Endothelial cell of umbilical vein (primary cell): ENCODE results near the gene SLC35B4. TPM values are rescaled to one million over a fixed set of nuclear protein-coding genes. Genes with fewer than 3 reads are reported as not detected.

Source experiments
- BruUV-seq: library from RNA; stranded (reverse); fragments of 400-500 nt; replicated peaks from 2 replicates; lab custom pipeline; 2021; lab: Mats Ljungman, UMichigan
- CTCF ChIA-PET: fragments of 300-600, 350-600 bp; sonication (Branson Sonifier 250); formaldehyde crosslinking; loops from one replicate; lab custom pipeline; 2021; ENCODE audit warnings: antibody characterized with exemption, inconsistent platforms; lab: Charles Lee
- POLR2A ChIA-PET: fragments of 300-600, 350-600 bp; sonication (Branson Sonifier 250); formaldehyde crosslinking; loops from one replicate; lab custom pipeline; 2021; ENCODE audit warnings: antibody characterized with exemption, inconsistent platforms; lab: Charles Lee
- DNase-seq: peaks from one replicate; pipeline ENCODE4 v3.0.0-alpha.2; 2011; ENCODE audit warnings: low read depth, low spot score
- FAIRE-seq: peaks from 2 replicates; lab custom pipeline; 2011; peaks lifted over from hg19 to GRCh38; lab: Jason Lieb, UNC
- H2AFZ ChIP-seq: 2 replicates; pipeline ENCODE4 v1.6.0; 2012; ENCODE audit warnings: low read depth, low read length, control low read depth, inconsistent platforms
- H3K27ac ChIP-seq: 2 replicates; pipeline ENCODE4 v1.5.1; 2011; ENCODE audit warnings: low read depth, mild to moderate bottlenecking, control low read depth, low read length, moderate library complexity; ENCODE audit not compliant: insufficient read depth
- H3K27me3 ChIP-seq, 2 experiments: 2 replicates each; pipeline versions ENCODE4 v1.6.0 to v1.6.1; 2011; ENCODE audit warnings: low read length in 2 of 2, mixed read lengths in 1 of 2; ENCODE audit not compliant: control insufficient read depth in 2 of 2, insufficient read depth in 2 of 2
- H3K36me3 ChIP-seq, 2 experiments: 2 replicates in 1 of 2; 3 replicates in 1 of 2; pipeline ENCODE4 v1.5.1; 2011; ENCODE audit warnings: low read length in 2 of 2, mild to moderate bottlenecking in 1 of 2, moderate library complexity in 1 of 2; ENCODE audit not compliant: control insufficient read depth in 2 of 2, insufficient read depth in 2 of 2; ENCODE audit errors: extremely low read depth in 1 of 2
- H3K4me1 ChIP-seq: 3 replicates; pipeline ENCODE4 v1.5.1; 2011; ENCODE audit warnings: mild to moderate bottlenecking, low read length; ENCODE audit not compliant: control insufficient read depth, insufficient read depth; ENCODE audit errors: extremely low read depth
- H3K4me2 ChIP-seq: 2 replicates; pipeline ENCODE4 v1.6.1; 2011; ENCODE audit warnings: low read length, control low read depth, mixed read lengths; ENCODE audit not compliant: insufficient read depth
- H3K4me3 ChIP-seq, 3 experiments: fragments of 200-600 bp in 1 of 3; sonication (generic), shearing (Covaris generic) in 1 of 3; replicated peaks in 1 of 3; 2 replicates each; pipeline ENCODE4 v1.5.1; 2011 to 2016; ENCODE audit warnings: control low read depth in 3 of 3, low read length in 3 of 3, mild to moderate bottlenecking in 2 of 3, inconsistent platforms in 1 of 3, low read depth in 1 of 3, moderate library complexity in 1 of 3; ENCODE audit not compliant: insufficient read depth in 1 of 3
- H3K79me2 ChIP-seq: 2 replicates; pipeline ENCODE4 v1.6.0; 2012; ENCODE audit warnings: low read length, inconsistent platforms; ENCODE audit not compliant: control insufficient read depth, insufficient read depth
- H3K9ac ChIP-seq: replicated peaks from 2 replicates; pipeline ENCODE3; 2011; ENCODE audit warnings: low read length, control low read depth; ENCODE audit not compliant: insufficient read depth; ENCODE audit errors: extremely low read depth
- H3K9me1 ChIP-seq: replicated peaks from 3 replicates; pipeline ENCODE4 v1.6.0; 2011; ENCODE audit warnings: mild to moderate bottlenecking, low read length; ENCODE audit not compliant: control insufficient read depth, insufficient read depth; ENCODE audit errors: extremely low read depth
- H3K9me3 ChIP-seq: replicated peaks from 2 replicates; pipeline ENCODE4 v1.5.1; 2012; ENCODE audit warnings: low read length, inconsistent platforms; ENCODE audit not compliant: control insufficient read depth, insufficient read depth
- H4K20me1 ChIP-seq: replicated peaks from 2 replicates; pipeline ENCODE3; 2011; ENCODE audit warnings: mild to moderate bottlenecking, low read length; ENCODE audit not compliant: control insufficient read depth, insufficient read depth; ENCODE audit errors: extremely low read depth
- EZH2 ChIP-seq: IDR thresholded peaks from 2 replicates; pipeline ENCODE4 v1.6.1; 2012; ENCODE audit warnings: borderline replicate concordance, low read depth, mild to moderate bottlenecking, moderate library complexity, low read length, inconsistent platforms; ENCODE audit not compliant: severe bottlenecking
- FOS ChIP-seq: IDR thresholded peaks from 2 replicates; pipeline ENCODE4 v1.6.1; 2011; ENCODE audit warnings: mild to moderate bottlenecking, low read length, moderate library complexity, borderline replicate concordance; ENCODE audit not compliant: insufficient read depth
- GATA2 ChIP-seq: IDR thresholded peaks from 2 replicates; pipeline ENCODE4 v1.7.0; 2011; ENCODE audit warnings: low read depth, mild to moderate bottlenecking, moderate library complexity, mixed read lengths, low read length; ENCODE audit not compliant: insufficient read length, insufficient read depth
- JUN ChIP-seq: IDR thresholded peaks from 2 replicates; pipeline ENCODE4 v1.6.1; 2011; ENCODE audit warnings: borderline replicate concordance, low read depth; ENCODE audit not compliant: insufficient read length, insufficient read depth
- MYC ChIP-seq: IDR thresholded peaks from one replicate; pipeline ENCODE4 v1.6.1; 2011; ENCODE audit warnings: mild to moderate bottlenecking, low read depth, low read length
- POLR2A ChIP-seq: IDR thresholded peaks from 2 replicates; pipeline ENCODE4 v1.6.1; 2012; ENCODE audit warnings: low read depth, mild to moderate bottlenecking, control low read depth, low read length
- POLR2AphosphoS5 ChIP-seq: IDR thresholded peaks from 2 replicates; pipeline ENCODE4 v1.6.1; 2012; ENCODE audit warnings: low read depth, mild to moderate bottlenecking, control low read depth, low read length, moderate library complexity; ENCODE audit not compliant: insufficient read depth
- dilution Hi-C: fragments of 300-500 bp; cut with MboI; formaldehyde crosslinking; loops from one replicate; pipeline ENCODE4 v1.15.0; 2019; ENCODE audit warnings: low sequenced_read_pairs; ENCODE audit not compliant: extremely low pct_ligation_motif_present
- intact Hi-C: fragments of 100-400 bp; cut with micrococcal nuclease; formaldehyde crosslinking; loops from one replicate; pipeline ENCODE4 v1.10.0; 2022
- polyA plus RNA-seq, 4 experiments: library from polyadenylated mRNA; depleted of rRNA in 3 of 4; stranded (reverse) in 3 of 4; unstranded in 1 of 4; fragments of >200 nt; gene quantifications; 2 replicates each; pipeline versions ENCODE4 v1.2.1 to v1.2.3, GENCODE V29; 2011 to 2012; ENCODE audit warnings: missing spikeins in 1 of 4
- total RNA-seq: library from RNA; stranded (reverse); gene quantifications from 2 replicates; pipeline ENCODE4 v1.2.3, GENCODE V29; 2021
- TF ChIP-seq, protein P1 (sequence below), 2 donors: IDR thresholded peaks; 1 replicate in 1 of 2; 2 replicates in 1 of 2; pipeline ENCODE4 v1.5.1; 2011; ENCODE audit warnings: low read length in 2 of 2, mild to moderate bottlenecking in 2 of 2, moderate library complexity in 2 of 2, control low read depth in 1 of 2, inconsistent platforms in 1 of 2, low read depth in 1 of 2; ENCODE audit not compliant: insufficient read depth in 1 of 2; ENCODE audit errors: extremely low read depth in 1 of 2
- TF ChIP-seq, protein P2 (sequence below): IDR thresholded peaks from 2 replicates; pipeline ENCODE4 v1.6.1; 2011; ENCODE audit not compliant: insufficient read depth, insufficient read length

Gene SLC35B4
- total and polyA plus RNA-seq, 2 donors (not counting 3 experiments of a cell fraction or from before 2014, with no cell fraction given) = 17.5 to 20.2 TPM

- Histone ChIP-seq H3K4me3 (no peak overlapping the region), H3K36me3 (no peaks in the 10 kb centered on the region), H3K4me1 (no peaks in the 10 kb centered on the region), H3K79me2 (no peaks in the 10 kb centered on the region), H3K9me1 (no peaks in the 10 kb centered on the region), H3K9ac (no peak overlapping the region), H2AFZ (no peak overlapping the region), H3K4me2 (no peak overlapping the region), H4K20me1 (no peaks in the 10 kb centered on the region), H3K27ac (no peak overlapping the region), H3K9me3 (no peaks in the 10 kb centered on the region), H3K27me3 (peaks cover 5 to 10% of the 10 kb centered on the region in 2 experiments)
- CTCF ChIA-PET = no interaction called here
- no peak for TF ChIP-seq GATA2
- TF ChIP-seq, protein P1, sequence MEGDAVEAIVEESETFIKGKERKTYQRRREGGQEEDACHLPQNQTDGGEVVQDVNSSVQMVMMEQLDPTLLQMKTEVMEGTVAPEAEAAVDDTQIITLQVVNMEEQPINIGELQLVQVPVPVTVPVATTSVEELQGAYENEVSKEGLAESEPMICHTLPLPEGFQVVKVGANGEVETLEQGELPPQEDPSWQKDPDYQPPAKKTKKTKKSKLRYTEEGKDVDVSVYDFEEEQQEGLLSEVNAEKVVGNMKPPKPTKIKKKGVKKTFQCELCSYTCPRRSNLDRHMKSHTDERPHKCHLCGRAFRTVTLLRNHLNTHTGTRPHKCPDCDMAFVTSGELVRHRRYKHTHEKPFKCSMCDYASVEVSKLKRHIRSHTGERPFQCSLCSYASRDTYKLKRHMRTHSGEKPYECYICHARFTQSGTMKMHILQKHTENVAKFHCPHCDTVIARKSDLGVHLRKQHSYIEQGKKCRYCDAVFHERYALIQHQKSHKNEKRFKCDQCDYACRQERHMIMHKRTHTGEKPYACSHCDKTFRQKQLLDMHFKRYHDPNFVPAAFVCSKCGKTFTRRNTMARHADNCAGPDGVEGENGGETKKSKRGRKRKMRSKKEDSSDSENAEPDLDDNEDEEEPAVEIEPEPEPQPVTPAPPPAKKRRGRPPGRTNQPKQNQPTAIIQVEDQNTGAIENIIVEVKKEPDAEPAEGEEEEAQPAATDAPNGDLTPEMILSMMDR (IDR thresholded peaks at IDR 0.05; ENCODE audit: extremely low read depth in 1 of 2, insufficient read depth in 1 of 2, low read depth in 1 of 2, low read length in 2 of 2) = no peak
- no peak for TF ChIP-seq FOS
- no peak for TF ChIP-seq MYC
- no peak for TF ChIP-seq JUN
- no peak for TF ChIP-seq POLR2AphosphoS5
- no peak for TF ChIP-seq EZH2
- TF ChIP-seq POLR2A = no peak
- TF ChIP-seq, protein P2, sequence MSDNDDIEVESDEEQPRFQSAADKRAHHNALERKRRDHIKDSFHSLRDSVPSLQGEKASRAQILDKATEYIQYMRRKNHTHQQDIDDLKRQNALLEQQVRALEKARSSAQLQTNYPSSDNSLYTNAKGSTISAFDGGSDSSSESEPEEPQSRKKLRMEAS = no peak
- POLR2A ChIA-PET = no interaction called here
- FAIRE-seq (no peak), DNase-seq (no peak)
- dilution Hi-C loops (no loop called here), intact Hi-C loops (no loop called here)
- BruUV-seq = no TSS peak
Observed at GRCh38 chr7:134339475-134339874, 22.7 kb upstream of the SLC35B4 start.
